ENCODE data around the gene PLA2G12A.

PLA2G12A gene

GRCh38 chr4:109729117-109729717, 653 bp downstream of the PLA2G12A start:
- Histone ChIP-seq H3K4me3 (peak overlapping the region; percentile 85), H3K36me3 (no peaks in the 10 kb centered on the region), H3K9ac (peak overlapping the region; percentile 76), H3K4me1 (peaks cover 23% of the 10 kb centered on the region), H3K9me3 (no peaks in the 10 kb centered on the region), H3K27me3 (no peaks in the 10 kb centered on the region), H4K20me1 (peaks cover 17% of the 10 kb centered on the region; the same call in 1 of the 2 replicates), H3K27ac (0 out of 2 replicates have a peak overlapping the region, but pooled peaks have one; percentile 37), H3K4me2 (peak overlapping the region; percentile 99)
- no peak for TF ChIP-seq Cebpa-rat (IDR thresholded peaks at IDR 0.05)

- TF ChIP-seq Cebpa-rat (IDR thresholded peaks at IDR 0.05), result no peak
- Histone ChIP-seq H3K27ac (no peak overlapping the region), H3K4me1 (peaks cover 23% of the 10 kb centered on the region), H3K4me3 (peak overlapping the region; percentile 85; the same call in 1 of the 2 replicates), H3K4me2 (peak overlapping the region; percentile 99), H3K27me3 (no peaks in the 10 kb centered on the region), H4K20me1 (peaks cover 17% of the 10 kb centered on the region; the same call in 1 of the 2 replicates), H3K36me3 (no peaks in the 10 kb centered on the region), H3K9me3 (no peaks in the 10 kb centered on the region), H3K9ac (no peak overlapping the region)
These were observed 1.5 kb downstream of the PLA2G12A start for GRCh38 chr4:109728385-109728784.

- no peak overlapping the region for H3K27ac ChIP-seq
- no peaks in the 10 kb centered on the region for H3K27me3 ChIP-seq
- no peak overlapping the region for H3K4me2 ChIP-seq
- peaks cover 7% of the 10 kb centered on the region; the same call in 1 of the 2 replicates for H4K20me1 ChIP-seq
- H3K36me3 ChIP-seq, result no peaks in the 10 kb centered on the region
- H3K9ac ChIP-seq, result no peak overlapping the region
- peaks cover 5% of the 10 kb centered on the region for H3K4me1 ChIP-seq
- H3K9me3 ChIP-seq, result no peaks in the 10 kb centered on the region
- TF ChIP-seq Cebpa-rat (IDR thresholded peaks at IDR 0.05), result no peak
- H3K4me3 ChIP-seq, result no peak overlapping the region
These were observed 6.8 kb downstream of the PLA2G12A start for GRCh38 chr4:109723110-109723509.

- Histone ChIP-seq H3K27ac (no peak overlapping the region), H3K27me3 (no peaks in the 10 kb centered on the region), H3K4me1 (no peaks in the 10 kb centered on the region), H3K36me3 (peaks cover 4% of the 10 kb centered on the region), H4K20me1 (no peaks in the 10 kb centered on the region), H3K4me3 (no peak overlapping the region), H3K9ac (no peak overlapping the region), H3K9me3 (no peaks in the 10 kb centered on the region), H3K4me2 (no peak overlapping the region)
- no peak for TF ChIP-seq Cebpa-rat (IDR thresholded peaks at IDR 0.05)
These were observed 7.5 kb downstream of the PLA2G12A start for GRCh38 chr4:109722357-109722756.

GRCh38 chr4:109721033-109721432, 8.8 kb downstream of the PLA2G12A start:
- no peak overlapping the region for H3K4me3 ChIP-seq
- H3K9ac ChIP-seq, result no peak overlapping the region
- no peaks in the 10 kb centered on the region for H3K4me1 ChIP-seq
- H3K27ac ChIP-seq, result no peak overlapping the region
- no peak for TF ChIP-seq Cebpa-rat (IDR thresholded peaks at IDR 0.05)
- no peaks in the 10 kb centered on the region for H3K27me3 ChIP-seq
- H3K4me2 ChIP-seq, result no peak overlapping the region
- no peaks in the 10 kb centered on the region for H3K9me3 ChIP-seq
- H4K20me1 ChIP-seq, result no peaks in the 10 kb centered on the region
- H3K36me3 ChIP-seq, result peaks cover 17% of the 10 kb centered on the region

- Histone ChIP-seq H4K20me1 (no peaks in the 10 kb centered on the region), H3K4me3 (no peak overlapping the region), H3K9me3 (no peaks in the 10 kb centered on the region), H3K9ac (no peak overlapping the region), H3K4me2 (no peak overlapping the region), H3K27ac (no peak overlapping the region), H3K27me3 (no peaks in the 10 kb centered on the region), H3K4me1 (no peaks in the 10 kb centered on the region), H3K36me3 (peaks cover 29% of the 10 kb centered on the region)
- TF ChIP-seq Cebpa-rat (IDR thresholded peaks at IDR 0.05), result no peak
These were observed 10.3 kb downstream of the PLA2G12A start for GRCh38 chr4:109719604-109720003.

- no peaks in the 10 kb centered on the region for H4K20me1 ChIP-seq
- no peak overlapping the region for H3K4me3 ChIP-seq
- H3K9ac ChIP-seq, result no peak overlapping the region
- no peaks in the 10 kb centered on the region for H3K4me1 ChIP-seq
- H3K9me3 ChIP-seq, result no peaks in the 10 kb centered on the region
- TF ChIP-seq Cebpa-rat (IDR thresholded peaks at IDR 0.05), result no peak
- no peaks in the 10 kb centered on the region for H3K27me3 ChIP-seq
- H3K4me2 ChIP-seq, result no peak overlapping the region
- H3K27ac ChIP-seq, result no peak overlapping the region
- peaks cover 37% of the 10 kb centered on the region for H3K36me3 ChIP-seq
These were observed 11.1 kb downstream of the PLA2G12A start for GRCh38 chr4:109718759-109719158.

- Histone ChIP-seq H3K4me2 (no peak overlapping the region), H3K4me3 (no peak overlapping the region), H3K9ac (no peak overlapping the region), H3K27me3 (no peaks in the 10 kb centered on the region), H4K20me1 (no peaks in the 10 kb centered on the region), H3K4me1 (no peaks in the 10 kb centered on the region), H3K9me3 (no peaks in the 10 kb centered on the region), H3K27ac (no peak overlapping the region), H3K36me3 (peaks cover 54% of the 10 kb centered on the region)
- no peak for TF ChIP-seq Cebpa-rat (IDR thresholded peaks at IDR 0.05)
These were observed 16.4 kb downstream of the PLA2G12A start for GRCh38 chr4:109713500-109713899.

- Histone ChIP-seq H3K4me3 (no peak overlapping the region), H4K20me1 (no peaks in the 10 kb centered on the region), H3K9ac (no peak overlapping the region), H3K27me3 (no peaks in the 10 kb centered on the region), H3K27ac (no peak overlapping the region), H3K4me2 (no peak overlapping the region), H3K4me1 (peaks cover 2% of the 10 kb centered on the region), H3K36me3 (peaks cover 29% of the 10 kb centered on the region), H3K9me3 (no peaks in the 10 kb centered on the region)
- TF ChIP-seq Cebpa-rat (IDR thresholded peaks at IDR 0.05), result no peak
These were observed 20.9 kb downstream of the PLA2G12A start for GRCh38 chr4:109708990-109709389.

- H3K27me3 ChIP-seq, result no peaks in the 10 kb centered on the region
- no peak overlapping the region for H3K4me2 ChIP-seq
- H4K20me1 ChIP-seq, result no peaks in the 10 kb centered on the region
- H3K9ac ChIP-seq, result no peak overlapping the region
- H3K36me3 ChIP-seq, result peaks cover 27% of the 10 kb centered on the region
- TF ChIP-seq Cebpa-rat (IDR thresholded peaks at IDR 0.05), result no peak
- H3K27ac ChIP-seq, result no peak overlapping the region
- no peaks in the 10 kb centered on the region for H3K9me3 ChIP-seq
- H3K4me1 ChIP-seq, result peaks cover 7% of the 10 kb centered on the region
- H3K4me3 ChIP-seq, result no peak overlapping the region
These were observed 21.4 kb downstream of the PLA2G12A start for GRCh38 chr4:109708435-109708834.

All from BLaER1 (cell line).